SU-DHL-6 (cell line): Measurements from ENCODE around the gene ACBD3.

ENCODE experiments used
- H2AFZ ChIP-seq: fragments of 200-600 bp; sonication (generic); 2 replicates; pipeline ENCODE4 v1.6.1; 2014; ENCODE audit warnings: low read depth, mild to moderate bottlenecking, moderate library complexity, mixed read lengths, antibody characterized with exemption, low read length; ENCODE audit not compliant: severe bottlenecking
- H3F3A ChIP-seq: fragments of 200-600 bp; shearing (Covaris generic); 2 replicates; pipeline ENCODE4 v1.6.0; 2016; ENCODE audit warnings: antibody characterized with exemption, mild to moderate bottlenecking; ENCODE audit not compliant: insufficient read depth
- H3K27ac ChIP-seq: fragments of 200-600 bp; sonication (generic); 2 replicates; pipeline ENCODE4 v1.5.1; 2016; ENCODE audit warnings: low read depth, mild to moderate bottlenecking, low read length, moderate library complexity, mixed read lengths
- H3K27me3 ChIP-seq: fragments of 200-600 bp; sonication (generic), shearing (Covaris generic); 2 replicates; pipeline ENCODE4 v1.6.0; 2014; ENCODE audit warnings: mild to moderate bottlenecking, low read length
- H3K36me3 ChIP-seq: fragments of 200-600 bp; sonication (generic); 2 replicates; pipeline ENCODE4 v1.6.1; 2014; ENCODE audit warnings: mild to moderate bottlenecking, low read length, mixed read lengths
- H3K4me2 ChIP-seq: fragments of 300-600, 200-600 bp; shearing (Covaris generic), sonication (generic); 2 replicates; pipeline ENCODE4 v1.6.0; 2014; ENCODE audit warnings: low read length, low read depth, mild to moderate bottlenecking; ENCODE audit not compliant: poor library complexity, severe bottlenecking
- H3K4me3 ChIP-seq: fragments of 200-600 bp; sonication (generic); 2 replicates; pipeline ENCODE4 v1.5.1; 2014; ENCODE audit warnings: antibody characterized with exemption, low read length, mild to moderate bottlenecking, mixed read lengths; ENCODE audit not compliant: insufficient read depth, poor library complexity, severe bottlenecking
- H3K79me2 ChIP-seq: fragments of 200-600 bp; sonication (generic); 2 replicates; pipeline ENCODE4 v1.6.1; 2014; ENCODE audit warnings: mild to moderate bottlenecking, low read length, moderate library complexity; ENCODE audit not compliant: insufficient read depth
- H3K9ac ChIP-seq: fragments of 200-600 bp; sonication (generic); 2 replicates; pipeline ENCODE4 v1.7.0; 2014; ENCODE audit warnings: mild to moderate bottlenecking, low read length
- H3K9me2 ChIP-seq: fragments of 200-600 bp; sonication (generic); replicated peaks from 2 replicates; pipeline ENCODE4 v1.6.1; 2014; ENCODE audit warnings: low read length; ENCODE audit not compliant: insufficient read depth
- H3K9me3 ChIP-seq: fragments of 200-600 bp; sonication (generic); 2 replicates; pipeline ENCODE4 v1.6.1; 2014; ENCODE audit warnings: low read length, mixed read lengths; ENCODE audit not compliant: insufficient read depth
- H4K20me1 ChIP-seq: fragments of 200-600 bp; sonication (generic); 2 replicates; pipeline ENCODE4 v1.6.1; 2014; ENCODE audit warnings: low read depth, mild to moderate bottlenecking, antibody characterized with exemption, low read length, moderate library complexity, mixed read lengths
- CTCF ChIP-seq: fragments of 200-600 bp; sonication (generic); IDR thresholded peaks from one replicate; pipeline ENCODE4 v1.5.1; 2017; ENCODE audit warnings: antibody characterized with exemption, mild to moderate bottlenecking, low read length, moderate library complexity; ENCODE audit not compliant: insufficient read depth, poor library complexity, severe bottlenecking
- EZH2phosphoT487 ChIP-seq: fragments of 200-600 bp; sonication (generic), shearing (Covaris generic); conservative IDR thresholded peaks from 2 replicates; pipeline ENCODE4 v1.6.1; 2018; ENCODE audit warnings: mild to moderate bottlenecking, antibody characterized with exemption, low read length, moderate library complexity, mixed read lengths

ACBD3 gene

DNA sequence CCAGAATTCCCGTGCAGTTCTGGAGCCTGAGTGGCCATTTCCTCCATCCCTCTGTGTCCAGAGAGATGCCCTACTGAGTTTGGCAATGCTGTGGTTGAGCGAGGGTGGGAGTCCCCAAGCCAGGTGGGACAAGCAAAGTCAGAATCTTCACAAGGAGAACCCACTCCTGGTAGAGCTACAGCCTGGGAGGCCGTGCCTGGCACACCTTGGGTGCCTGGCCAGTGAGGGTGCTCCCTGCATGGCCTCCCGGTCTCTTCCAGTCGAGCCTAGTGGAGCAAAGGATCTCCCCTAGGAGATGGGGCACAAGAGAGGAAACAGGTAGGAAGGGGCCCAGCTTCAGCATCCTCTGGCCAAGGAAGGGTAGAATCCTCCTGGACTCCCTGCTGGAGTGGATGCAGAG is 66.1 kb downstream of the ACBD3 start:
- Histone ChIP-seq H3F3A (peaks cover 22% of the 10 kb centered on the region), H2AFZ (no peak overlapping the region), H3K4me3 (no peak overlapping the region), H3K9me3 (no peaks in the 10 kb centered on the region), H3K4me2 (no peak overlapping the region), H3K27me3 (no peaks in the 10 kb centered on the region), H4K20me1 (no peaks in the 10 kb centered on the region), H3K79me2 (no peaks in the 10 kb centered on the region), H3K27ac (no peak overlapping the region), H3K9ac (no peak overlapping the region), H3K36me3 (no peaks in the 10 kb centered on the region), H3K9me2 (no peaks in the 10 kb centered on the region)
- TF ChIP-seq CTCF (no peak), EZH2phosphoT487 (no peak)

DNA sequence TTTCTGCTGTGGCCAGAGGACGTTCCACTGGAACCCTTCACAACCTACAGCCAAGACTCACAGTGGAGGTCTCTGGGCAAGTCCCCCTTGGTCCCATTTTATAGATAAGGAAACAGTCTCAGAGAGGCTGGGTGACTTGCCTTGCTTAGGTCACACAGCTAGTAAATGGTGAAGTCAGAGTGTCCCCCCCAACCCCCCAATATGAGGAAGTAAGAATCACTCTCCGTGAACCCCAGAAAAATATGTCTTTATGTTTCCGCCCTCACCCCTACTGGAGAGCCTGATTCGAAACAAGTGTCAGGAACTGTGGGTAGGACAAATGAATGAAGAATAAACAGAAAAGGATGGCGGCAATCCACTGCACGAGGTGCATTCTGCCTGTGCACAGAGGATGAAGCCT is 67.4 kb downstream of the ACBD3 start:
- Histone ChIP-seq H3K9me2 (no peaks in the 10 kb centered on the region), H3K27ac (no peak overlapping the region), H3K27me3 (no peaks in the 10 kb centered on the region), H3K9ac (no peak overlapping the region), H3K36me3 (no peaks in the 10 kb centered on the region), H3K9me3 (no peaks in the 10 kb centered on the region), H4K20me1 (no peaks in the 10 kb centered on the region), H3F3A (peaks cover 13% of the 10 kb centered on the region; the same call in 1 of the 2 replicates), H3K4me2 (no peak overlapping the region), H2AFZ (no peak overlapping the region), H3K79me2 (no peaks in the 10 kb centered on the region), H3K4me3 (no peak overlapping the region)
- TF ChIP-seq EZH2phosphoT487 (no peak), CTCF (no peak)

DNA sequence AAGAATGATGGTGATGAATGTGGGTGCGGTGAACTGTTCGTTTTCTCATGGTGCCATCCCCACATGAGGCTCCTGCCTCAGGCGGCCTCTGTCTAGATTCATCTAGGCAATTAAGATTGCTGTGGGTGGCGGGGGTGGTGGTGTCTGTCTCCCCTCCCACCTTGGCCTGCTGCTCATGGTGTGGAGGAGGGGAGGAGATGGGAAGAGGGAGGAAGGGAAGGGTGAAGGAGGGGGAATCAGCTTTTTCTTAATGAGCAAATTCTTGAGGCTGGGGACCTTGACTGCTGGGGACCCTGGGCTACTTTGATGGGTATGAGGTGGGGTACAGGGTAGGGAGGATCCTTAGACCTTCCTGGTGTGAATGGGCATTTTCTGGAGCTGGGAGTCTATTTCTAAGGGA is 68.2 kb downstream of the ACBD3 start:
- Histone ChIP-seq H3F3A (peaks cover 13% of the 10 kb centered on the region; the same call in 1 of the 2 replicates), H4K20me1 (no peaks in the 10 kb centered on the region), H3K9me3 (no peaks in the 10 kb centered on the region), H3K27ac (no peak overlapping the region), H3K79me2 (no peaks in the 10 kb centered on the region), H3K27me3 (no peaks in the 10 kb centered on the region), H3K9ac (no peak overlapping the region), H3K36me3 (no peaks in the 10 kb centered on the region), H3K9me2 (no peaks in the 10 kb centered on the region), H3K4me2 (no peak overlapping the region), H3K4me3 (no peak overlapping the region), H2AFZ (no peak overlapping the region)
- TF ChIP-seq EZH2phosphoT487 = no peak
- TF ChIP-seq CTCF = no peak
